ENCODE results near the gene IWS1.
"Not testable (repeated sequence)": the region's sequence is repeated elsewhere in the genome, so short reads cannot be mapped to it uniquely, and the experiment has no call there.

Gene IWS1

DNA sequence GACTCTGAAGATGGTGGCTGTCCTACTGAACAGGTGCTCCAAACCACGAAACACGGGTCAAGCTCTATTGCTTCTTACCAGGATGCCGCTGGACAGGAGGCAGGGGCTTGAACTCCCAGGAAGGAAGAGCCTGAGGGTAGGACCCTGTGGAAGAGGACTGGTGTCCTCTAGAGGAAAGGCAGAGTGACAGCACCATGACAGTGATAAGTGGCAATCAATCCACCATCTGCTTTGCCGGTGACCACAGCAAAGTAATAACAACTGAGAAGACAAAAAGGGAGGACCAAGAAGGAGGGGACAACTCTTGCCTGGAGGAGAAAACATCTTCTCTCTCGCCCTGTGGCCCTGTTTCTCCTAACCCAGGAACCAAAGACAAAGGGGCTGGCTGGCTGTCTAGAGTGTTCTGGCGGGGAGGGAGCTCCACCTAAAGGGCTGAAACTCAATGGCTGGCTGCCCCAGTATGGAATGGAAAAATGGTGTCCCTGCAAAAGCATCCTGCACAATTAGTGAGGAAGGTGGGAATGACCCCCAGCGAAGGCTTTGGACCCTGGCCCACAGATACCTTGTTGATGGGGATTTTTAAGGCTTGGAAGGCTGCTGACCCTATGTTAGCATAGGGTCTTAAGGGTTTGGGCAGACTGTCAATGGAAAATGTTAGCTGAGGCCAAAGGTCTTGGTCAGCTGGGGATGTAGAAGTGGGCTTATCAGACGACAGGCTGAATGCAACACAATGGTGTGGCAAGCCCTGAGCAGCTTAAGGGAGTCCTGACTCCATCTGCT is 72.7 kb downstream of the IWS1 start:
- DNase-seq: peak; percentile 15

- DNase-seq: no peak
Observed at GRCh38 chr2:127453013-127453391, 73.3 kb downstream of the IWS1 start.

DNA sequence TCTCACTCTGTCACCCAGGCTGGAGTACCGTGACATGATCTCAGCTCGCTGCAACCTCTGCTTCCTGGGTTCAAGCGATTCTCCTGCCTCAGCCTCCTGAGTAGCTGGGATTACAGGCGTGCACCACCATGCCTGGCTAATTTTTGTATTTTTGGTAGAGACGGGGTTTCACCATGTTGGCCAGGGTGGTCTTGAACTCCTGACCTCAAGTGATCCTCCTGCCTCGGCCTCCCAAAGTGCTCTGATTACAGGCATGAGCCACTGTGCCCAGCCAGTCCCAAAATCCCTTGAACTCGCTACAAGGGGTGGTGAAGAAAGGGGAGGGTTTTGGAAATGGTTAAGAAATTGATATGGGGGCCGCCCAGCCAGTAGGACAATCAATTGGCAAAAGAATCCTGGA is 73.9 kb downstream of the IWS1 start:
- not testable (repeated sequence) for DNase-seq

- peak; percentile 10 for DNase-seq
Observed at GRCh38 chr2:127451981-127452380, 74.3 kb downstream of the IWS1 start.

DNA sequence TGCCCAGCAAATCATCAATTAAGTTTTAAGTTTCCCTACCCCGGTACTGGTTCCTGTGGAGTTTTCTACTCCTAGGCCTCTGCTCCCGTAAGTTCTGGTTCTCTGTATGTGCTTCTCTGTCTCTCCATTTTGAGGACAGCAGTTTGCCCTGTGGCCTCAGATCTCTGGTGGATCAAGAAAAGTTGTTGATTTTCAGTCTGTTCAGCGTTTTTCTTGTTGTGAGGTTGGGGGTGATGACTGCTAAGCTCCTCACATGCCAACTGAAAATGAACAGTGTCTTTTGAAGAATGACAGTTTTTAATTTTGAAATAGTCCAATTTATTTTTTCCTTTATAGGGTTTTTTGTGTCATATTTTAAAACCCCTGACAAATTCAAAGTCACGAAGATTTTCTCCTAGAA is 76.4 kb downstream of the IWS1 start:
- DNase-seq: no peak

GRCh38 chr2:127449414-127449813 is 76.9 kb downstream of the IWS1 start:
- no peak for DNase-seq

- peak; percentile 75 for DNase-seq
Observed at GRCh38 chr2:127448526-127448925, 77.8 kb downstream of the IWS1 start.

DNA sequence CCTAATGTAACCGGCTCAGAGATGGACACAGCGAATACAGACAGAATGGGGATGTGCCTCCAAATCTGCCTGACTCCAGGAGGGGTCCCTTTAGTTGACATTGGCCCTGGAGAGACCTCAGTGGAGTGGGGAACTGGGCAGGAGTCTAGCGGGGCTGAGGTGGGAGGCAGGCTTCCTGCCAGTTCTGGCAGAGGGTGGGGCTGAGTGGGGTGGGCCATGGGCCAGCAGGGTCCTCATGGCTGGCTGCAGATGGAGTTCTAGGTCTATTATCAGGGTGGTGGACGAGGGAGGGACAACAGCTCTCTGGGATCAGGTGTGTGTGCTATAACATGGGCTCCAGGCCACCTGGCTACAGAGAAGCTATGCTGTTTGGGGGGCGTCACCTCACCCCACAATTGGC is 86.9 kb downstream of the IWS1 start:
- no peak for DNase-seq

DNA sequence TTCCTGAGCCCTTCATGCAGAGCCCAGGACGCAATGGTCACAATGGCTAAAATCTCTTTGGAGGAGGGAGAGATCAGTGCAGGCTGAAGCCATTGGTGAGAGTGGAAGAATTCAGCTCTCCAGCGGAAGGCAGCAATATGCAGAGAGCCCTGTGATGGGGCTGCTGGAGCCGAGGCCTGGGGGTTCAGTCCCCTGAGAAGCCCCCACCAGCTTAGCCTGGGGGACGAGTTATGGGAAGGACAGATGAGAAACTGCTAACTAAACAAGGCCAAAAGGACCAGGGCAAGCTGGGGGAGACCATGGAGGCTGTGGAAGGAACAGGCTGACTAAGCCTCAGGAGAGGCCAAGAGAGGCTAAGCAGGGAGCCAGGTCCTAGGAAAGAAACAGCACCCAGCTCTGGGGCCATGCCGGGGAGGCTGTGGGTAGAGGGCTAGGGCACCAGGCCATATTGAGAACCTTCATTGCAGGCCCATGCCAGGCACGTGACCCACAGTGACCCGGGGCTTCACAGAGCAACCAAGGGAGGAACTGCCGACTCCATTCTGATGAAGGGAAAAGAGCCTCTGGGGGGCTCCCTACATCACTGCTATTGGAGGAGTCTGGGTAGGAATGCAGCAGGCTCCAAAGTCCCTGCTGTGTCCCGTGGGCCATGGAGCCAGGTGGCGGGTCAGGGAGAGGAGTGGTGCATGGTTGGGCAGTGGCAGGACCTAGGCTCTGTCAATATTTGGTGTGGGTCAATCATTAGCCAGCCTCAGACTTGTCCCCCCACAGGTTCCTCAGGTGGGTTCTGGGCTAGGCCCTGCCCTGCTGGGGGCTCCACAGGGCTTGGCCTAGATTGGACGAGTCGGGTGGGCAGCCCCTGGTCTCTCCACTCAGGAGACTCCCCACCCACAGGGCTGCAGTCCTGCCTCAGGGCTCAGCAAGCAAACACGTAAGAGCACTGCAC is 88.2 kb downstream of the IWS1 start:
- no peak for DNase-seq

GRCh38 chr2:127437056-127437455 is 89.2 kb downstream of the IWS1 start:
- no peak for DNase-seq

GRCh38 chr2:127434515-127434914 is 91.8 kb downstream of the IWS1 start:
- no peak for DNase-seq

DNA sequence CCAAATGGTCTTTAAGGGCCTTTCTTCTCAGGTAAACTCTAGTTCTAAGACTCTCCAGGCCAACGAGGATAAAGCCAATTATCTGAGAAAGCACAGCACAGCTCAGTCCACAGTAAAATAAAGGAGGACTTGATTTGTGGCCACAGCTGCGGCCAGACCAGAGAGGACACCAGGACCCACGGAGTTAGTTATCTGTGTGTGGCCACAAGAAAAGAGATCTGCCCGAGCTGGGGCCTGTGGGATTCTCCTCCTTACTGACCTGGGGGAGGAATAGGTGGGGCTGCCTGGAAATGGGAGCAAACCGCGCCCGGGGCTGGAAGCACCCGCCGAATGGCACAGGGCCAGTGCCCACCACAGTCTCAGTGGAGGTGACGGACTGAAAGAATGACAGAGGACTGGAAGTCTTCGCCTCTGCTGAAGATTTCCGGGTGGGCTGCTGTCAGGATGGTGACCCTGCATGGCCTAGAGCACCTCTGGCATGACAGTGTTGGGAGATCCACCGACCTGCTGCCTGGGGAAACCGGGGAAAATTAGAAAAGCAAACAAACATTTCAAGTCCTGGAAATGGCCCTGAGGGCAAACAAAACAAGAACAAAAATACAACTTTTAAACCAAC is 94.8 kb downstream of the IWS1 start:
- no peak for DNase-seq

All from fibroblast of skin of back (primary cell).